ENCODE results near the gene SUSD1.
"Not testable (repeated sequence)": the region's sequence is repeated elsewhere in the genome, so short reads cannot be mapped to it uniquely, and the experiment has no call there.

Gene SUSD1

DNA sequence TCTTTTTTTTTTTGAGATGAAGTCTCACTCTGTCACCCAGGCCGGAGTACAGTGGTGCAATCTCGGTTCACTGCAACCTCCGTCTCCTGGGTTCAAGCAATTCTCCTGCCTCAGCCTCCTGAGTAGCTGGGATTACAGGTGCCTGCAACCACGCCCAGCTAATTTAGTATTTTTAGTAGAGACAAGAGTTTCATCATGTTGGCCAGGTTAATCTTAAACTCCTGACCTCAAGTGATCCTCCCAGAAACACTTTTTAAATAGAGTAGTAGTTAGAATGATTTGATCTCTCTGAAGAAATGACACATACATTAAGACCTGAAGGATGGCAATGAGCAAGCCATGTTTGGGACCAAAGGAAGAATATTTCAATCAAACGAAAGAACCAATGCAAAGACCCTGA, 46.7 kb downstream of the SUSD1 start:
- not testable (repeated sequence) for DNase-seq

DNA sequence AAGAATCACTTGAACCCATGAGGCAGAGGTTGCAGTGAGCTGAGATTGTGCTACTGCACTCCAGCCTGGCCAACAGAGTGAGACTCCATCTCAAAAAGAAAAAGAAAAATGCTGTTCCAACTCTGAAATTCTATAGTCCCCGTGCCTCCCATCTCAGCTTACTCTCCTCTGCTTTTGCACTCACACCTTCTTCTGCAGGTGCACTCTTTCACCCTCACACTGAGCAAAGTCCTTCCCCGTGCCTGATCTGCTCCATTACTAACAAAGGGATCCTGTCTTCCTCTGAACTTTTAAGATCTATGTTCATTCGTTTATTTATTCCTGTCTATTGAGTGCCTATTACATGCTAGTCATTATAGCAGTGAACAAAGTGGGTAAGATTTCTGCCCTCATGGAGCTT, 47.8 kb downstream of the SUSD1 start:
- no peak for DNase-seq

DNA sequence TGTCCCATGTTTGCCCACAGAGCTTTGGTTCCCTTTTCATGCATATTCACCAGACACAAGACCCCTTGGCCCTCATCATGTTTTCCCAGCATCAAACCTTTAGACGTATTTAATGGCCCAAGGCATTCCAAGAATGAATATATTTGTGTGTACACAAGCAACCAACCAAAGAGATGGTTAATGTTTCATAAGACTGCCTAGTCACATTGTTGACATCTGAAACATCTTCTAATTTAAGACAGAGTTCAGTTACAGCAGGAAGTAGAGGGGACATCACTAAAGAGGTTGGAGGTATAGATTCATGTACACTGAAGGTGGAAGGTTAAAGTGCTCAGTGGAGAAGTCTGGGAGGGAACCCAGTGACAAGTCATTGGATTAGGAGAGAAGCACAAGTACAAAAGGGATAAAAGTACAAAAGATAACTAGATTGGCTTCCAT, 49.1 kb downstream of the SUSD1 start:
- DNase-seq, result no peak

DNA sequence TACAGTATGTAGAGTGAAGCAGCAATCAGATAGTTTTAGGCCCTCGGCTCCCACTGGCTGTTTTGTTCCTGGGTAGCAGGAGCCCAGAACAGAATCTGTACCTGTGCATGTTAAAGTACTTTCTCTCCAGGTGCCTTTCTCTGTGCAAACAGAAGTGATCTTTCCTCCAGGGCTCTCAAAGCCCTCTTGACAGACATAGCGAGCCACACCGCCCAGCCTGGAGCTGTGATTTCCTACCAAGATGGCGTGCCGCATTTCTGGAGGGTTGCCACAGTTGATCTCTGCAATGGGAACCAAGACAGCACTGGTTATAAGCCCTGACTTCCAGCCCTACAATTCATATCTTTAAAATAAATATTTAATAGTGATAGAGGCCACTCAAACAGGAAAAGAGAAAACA, 50.9 kb downstream of the SUSD1 start:
- no peak for DNase-seq

DNA sequence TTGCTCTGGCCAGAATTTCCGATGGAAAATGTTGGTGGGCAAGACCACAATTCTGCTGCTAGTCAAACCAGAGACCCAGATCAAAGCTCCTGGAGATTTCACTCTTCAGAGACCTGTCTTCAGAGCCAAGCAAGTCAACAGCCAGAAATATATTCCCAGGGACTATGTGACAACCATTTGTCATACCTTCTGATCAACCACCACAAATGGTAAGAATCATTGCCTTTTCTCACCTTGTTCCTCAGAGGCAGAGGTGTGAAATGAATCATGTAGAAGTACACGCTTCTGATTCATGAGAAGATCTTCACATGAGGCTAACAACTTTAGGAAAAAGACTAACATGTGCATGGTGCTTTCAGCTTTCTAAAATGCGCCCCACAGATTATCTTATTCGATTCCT, 53.5 kb downstream of the SUSD1 start:
- DNase-seq, result no peak

DNA sequence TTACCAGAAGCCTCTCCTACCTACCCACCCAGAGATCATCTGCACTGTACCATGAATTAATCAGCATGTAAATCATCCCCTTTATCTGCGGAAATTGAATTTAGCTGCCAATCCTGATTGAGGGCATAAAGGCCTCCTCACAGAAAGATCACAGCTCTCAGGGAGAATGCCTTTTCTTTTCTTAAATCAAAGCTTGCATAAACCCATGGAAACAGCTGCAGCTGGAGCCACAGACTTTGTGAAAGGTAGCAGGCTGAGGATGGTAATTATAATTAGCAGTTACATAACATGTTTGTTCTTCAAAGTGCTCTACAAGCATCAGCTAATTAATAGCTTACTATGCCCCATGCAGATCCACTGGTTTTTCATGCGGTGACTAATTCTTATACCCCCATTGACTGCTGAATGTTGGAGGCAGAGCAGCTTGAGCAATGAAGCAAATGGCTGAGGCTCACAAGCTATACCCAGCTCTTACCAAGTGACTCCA, 54.6 kb downstream of the SUSD1 start:
- DNase-seq, result no peak

DNA sequence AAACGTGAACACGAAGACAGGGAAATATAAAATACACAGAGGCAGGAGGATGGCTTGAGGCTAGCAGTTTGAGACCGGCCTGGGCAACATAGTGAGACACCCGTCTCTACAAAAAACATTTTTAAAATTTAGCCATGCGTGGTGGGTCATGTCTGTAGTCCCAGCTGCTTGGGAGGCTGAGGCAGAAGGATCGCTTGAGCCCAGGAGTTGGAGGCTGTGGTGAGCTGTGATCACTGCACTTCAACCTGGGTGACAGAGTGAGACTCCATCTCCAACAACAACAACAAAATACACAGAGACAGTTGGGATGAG, 55.1 kb downstream of the SUSD1 start:
- no peak for DNase-seq

DNA sequence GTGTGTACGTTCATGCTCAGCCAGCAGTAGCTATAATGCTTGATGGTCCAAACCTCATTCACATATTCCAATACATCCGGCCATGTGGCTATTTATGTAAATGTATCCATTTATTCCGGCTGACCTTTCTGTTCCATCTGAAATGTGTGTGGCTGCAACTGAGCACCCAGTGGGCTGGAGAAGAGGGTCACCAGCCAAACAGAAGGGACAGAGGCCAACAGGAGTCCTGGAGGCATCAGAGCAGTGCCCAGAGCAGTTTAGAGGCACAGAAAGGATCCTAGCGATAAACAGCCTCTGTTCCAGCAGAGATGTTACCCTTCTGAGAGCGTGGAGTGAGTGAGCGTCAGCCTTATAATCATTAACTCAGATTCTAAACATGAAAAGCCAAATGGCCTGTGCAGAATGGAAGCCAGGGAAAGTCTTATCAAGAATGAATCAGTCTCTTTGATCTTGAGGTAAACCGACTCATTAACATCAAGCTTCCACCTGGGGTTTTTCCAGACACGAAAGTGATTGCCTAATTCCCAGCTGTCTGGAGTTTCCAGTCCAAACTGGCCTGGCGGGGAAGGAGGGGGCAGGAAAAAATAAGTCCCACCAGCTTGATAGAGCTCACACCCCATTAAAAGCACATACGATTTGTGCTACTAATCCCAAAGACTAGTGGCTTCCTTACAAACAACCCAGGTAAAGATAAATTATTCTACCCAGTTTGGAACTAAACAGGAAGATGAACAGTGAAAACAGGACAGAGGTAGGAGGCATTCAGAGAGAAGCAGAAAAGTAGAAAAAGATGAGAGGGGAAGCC, 55.7 kb downstream of the SUSD1 start:
- DNase-seq, result no peak

DNA sequence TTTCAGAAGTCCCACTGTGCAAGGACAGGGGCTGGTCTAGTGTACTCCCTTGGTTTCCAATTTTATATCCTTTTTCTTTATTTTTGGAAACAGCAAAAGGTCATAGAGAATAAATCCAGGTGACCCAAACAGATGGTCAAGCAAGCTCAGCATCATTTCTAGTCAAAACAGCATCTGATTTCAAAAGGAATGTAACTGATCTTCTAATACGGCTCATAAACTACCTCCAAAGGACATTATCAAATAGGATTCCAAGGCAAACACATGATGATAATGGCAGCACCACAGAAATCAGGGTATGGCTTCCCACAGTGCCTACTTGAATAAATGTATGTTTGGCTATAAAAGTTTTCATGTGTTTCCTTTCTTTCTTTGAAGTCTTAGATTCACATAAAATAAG, 57.1 kb downstream of the SUSD1 start:
- DNase-seq, result no peak

DNA sequence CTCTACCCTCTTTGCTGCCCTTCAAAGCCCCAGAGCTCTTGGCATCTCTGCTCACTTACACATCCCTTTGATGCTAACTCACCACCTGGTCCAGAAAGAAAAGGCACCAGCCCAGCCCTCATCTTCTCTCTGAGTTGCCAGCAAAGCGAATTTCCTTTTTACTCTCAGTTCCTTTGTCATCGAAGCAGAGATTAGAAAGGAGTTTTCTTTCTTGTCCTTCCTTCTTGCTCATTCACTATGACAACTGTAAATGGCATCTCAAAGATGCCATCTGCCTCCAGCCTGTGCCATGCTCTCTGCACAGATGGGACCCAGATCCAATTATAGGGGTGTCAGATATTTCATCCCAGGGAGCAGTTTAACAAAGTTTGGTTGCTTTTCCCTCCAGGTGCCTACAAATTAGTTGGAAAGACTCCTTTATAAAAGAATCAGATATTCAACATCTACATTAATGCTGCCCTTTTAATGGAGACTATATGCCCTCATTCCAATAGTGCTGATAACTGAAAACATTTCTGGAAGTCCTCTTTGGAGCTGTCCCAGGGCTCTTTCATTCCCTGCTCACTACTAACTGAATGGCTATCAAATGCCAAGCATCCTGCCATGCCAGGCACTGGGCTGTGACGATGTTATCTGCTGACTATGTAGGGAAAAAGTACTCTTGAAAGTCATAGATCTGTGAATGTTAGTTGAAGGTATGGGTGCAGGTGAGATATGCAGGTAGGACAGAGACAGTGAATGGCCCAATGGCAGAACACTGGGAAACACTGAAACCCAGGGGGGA, 58.9 kb downstream of the SUSD1 start:
- no peak for DNase-seq

DNA sequence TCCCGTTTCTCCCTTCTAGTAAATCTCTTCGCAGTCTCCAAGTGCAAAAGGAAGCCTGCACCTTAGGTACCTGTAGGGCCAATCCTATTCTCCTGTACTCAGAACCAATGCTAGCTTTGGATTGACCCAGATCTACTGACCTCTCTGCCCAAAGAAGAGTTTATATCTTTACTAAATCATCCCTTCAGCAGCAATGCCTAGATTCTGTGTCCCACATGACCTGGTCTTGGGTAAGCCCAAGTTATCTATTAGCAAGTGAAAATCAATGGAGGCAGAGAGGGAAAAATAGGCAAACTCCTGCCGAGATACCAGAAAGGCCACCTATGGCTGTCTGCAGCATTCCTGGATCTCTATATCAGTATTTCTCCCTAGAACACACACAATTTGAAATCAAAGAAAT, 60.0 kb downstream of the SUSD1 start:
- no peak for DNase-seq

DNA sequence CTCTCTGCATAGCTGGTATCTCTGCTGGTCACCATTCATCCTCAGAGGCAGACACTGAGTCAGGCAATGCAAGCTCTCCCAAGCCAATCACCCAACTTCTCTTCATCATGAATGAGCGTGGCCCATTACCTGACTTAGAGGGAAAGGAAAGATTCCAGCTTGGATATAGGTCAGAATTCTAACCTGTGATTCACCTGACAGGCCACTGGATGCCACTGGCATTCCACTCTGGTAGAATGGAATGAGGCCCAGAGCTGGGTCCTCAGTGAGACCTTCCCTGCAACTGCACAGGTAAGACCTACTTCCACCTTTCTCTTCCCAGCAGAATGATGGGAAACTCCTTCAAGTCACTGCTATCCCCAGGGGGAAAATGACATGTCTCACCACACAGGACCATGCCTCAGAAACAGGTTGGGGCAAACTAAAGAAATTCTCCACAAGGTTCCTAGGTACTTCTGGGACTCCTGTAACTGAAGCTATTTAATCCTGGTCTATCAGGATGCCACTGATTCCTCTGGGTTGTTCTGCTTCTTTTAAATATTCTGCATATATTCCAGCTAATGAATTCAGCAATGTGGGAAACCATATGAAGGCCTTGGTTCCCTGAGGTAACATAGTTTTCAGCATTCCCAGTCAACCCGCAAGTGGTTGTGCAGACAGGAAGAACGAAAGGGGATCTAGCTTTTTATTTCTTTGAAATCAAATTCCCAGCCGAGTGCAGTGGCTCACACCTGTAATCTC, 62.0 kb downstream of the SUSD1 start:
- no peak for DNase-seq

DNA sequence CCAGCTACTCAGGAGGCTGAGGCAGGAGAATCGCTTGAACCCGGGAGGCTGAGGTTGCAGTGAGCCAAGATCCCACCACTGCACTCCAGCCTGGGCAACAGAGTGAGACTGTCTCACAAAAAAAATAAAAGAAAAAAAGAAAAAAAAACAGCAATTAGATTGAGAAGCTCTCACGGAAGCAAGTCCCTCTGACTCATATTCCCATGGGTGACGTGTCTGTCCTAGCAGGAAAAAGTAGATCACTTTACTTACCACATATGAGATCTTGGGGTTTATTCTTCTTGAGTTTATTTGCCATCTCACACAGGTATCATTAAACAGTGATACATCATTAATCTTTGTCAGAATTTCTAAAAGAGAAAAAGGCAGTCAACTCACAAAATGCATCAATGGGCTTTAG, 62.6 kb downstream of the SUSD1 start:
- peak; percentile 48 for DNase-seq

DNA sequence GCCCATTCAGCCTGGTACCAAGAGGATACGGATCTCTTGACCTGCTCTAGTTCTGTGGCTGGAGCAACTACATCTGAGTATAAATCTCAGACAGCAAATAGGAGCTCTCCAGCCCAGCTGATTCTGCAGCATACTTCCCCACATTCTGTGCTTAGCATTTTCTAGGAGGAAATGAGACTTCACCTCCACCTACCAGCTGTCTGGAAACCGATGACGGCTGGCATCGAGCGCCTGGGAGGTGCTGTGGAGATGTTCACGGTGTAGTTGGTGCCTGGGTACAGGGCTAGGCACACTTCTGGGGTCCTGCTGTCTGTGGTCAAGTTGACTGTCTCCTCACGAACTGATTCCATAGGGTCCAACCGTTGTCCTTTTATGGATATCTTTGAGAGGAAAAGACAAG, 63.6 kb downstream of the SUSD1 start:
- no peak for DNase-seq

DNA sequence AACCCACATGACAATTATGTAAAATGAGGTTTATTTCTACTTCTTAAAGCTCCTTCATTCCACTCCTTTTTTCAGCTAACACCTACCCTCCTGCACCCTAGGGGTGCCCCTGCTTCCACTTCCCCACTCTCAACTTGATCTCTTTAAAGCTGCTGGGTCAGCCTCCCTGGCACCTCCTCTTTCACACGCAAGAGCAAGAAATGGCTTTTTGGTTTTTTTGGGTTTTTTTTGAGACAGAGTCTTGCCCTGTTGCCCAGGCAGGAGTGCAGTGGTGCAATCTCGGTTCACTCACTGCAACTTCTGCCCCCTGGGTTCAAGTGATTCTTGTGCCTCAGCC, 64.4 kb downstream of the SUSD1 start:
- no peak for DNase-seq

DNA sequence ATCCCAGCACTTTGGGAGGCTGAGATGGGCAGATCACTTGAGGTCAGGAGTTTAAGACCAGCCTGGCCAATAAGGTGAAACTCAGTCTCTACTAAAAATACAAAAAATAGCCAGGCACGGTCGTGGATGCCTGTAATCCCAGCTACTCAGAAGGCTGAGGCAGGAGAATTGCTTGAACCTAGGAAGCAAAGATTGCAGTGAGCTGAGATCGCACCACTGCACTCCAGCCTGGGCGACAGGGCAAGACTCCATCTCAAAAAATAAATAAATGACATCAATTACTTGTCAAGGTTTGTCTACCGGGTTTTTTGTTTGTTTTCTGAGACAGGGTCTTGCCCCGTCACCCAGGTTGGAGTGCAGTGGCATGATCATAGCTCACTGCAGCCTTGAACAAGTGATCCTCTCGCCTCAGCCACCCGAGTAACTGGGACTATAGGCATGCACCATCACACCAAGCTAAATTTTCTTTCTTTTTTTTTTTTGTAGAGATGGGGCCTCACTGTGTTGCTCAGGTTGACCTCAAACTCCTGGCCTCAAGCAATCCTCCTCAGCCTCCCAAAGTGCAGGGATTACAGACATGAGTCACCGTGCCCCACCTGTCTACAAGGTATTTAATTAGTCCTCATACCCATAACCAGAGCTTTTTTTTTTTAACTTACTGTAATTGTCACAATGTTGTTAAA, 64.9 kb downstream of the SUSD1 start:
- no peak for DNase-seq

DNA sequence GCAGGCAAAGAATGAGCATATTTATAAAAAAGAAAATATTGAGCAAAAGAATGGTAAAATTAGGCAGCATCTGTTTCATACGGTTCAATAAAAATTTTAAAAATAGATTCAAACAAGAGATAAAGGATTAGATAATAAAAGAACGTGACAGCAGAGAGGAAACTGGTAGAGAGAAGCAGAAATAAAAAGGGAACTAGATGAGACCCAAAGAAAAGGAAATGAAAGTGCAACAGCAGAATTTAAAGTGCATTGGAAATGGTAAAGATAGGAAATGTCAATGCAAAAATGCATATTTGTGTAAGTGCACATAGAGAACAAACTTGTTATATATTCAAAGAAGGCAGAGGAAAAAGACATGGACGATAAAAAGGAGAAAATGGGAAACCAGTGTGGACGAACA, 70.2 kb downstream of the SUSD1 start:
- DNase-seq, result no peak

DNA sequence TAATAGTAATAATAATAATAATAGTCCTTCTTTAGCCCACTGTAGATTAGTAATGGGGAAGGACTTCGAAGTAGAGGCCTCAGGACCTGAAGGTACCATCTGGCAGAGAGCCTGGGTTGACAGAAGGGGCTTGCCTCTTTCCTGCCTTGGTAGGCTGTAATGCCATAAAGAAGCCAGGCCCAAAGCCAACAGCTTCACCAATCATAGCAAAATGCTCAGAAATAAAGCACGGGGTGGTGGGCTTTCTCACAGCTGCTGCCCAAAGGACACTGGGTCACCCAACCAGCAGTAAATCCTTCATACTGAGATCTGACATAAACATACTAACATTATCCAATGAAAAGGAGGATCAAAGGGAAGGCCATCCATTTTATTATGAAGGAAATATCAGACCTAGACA, 70.7 kb downstream of the SUSD1 start:
- DNase-seq, result no peak

DNA sequence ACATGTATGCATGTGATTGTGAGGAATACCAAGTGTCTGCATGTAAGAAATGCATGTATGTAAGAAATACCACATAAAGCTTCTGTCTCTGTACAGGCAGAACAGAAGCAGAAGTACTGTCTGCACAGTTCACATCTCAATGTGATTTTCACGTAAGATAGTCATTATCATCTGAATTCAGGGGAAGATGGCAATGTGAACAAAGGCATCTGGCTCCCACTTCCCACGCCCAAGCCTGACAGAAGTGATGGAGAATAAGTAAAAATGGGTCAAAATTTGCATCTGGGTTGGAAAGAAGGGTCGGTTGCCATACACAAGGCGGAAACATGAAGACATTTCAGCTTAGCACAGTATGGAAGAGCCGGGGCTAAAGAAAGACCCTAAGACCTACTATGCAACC, 71.7 kb downstream of the SUSD1 start:
- DNase-seq, result no peak

DNA sequence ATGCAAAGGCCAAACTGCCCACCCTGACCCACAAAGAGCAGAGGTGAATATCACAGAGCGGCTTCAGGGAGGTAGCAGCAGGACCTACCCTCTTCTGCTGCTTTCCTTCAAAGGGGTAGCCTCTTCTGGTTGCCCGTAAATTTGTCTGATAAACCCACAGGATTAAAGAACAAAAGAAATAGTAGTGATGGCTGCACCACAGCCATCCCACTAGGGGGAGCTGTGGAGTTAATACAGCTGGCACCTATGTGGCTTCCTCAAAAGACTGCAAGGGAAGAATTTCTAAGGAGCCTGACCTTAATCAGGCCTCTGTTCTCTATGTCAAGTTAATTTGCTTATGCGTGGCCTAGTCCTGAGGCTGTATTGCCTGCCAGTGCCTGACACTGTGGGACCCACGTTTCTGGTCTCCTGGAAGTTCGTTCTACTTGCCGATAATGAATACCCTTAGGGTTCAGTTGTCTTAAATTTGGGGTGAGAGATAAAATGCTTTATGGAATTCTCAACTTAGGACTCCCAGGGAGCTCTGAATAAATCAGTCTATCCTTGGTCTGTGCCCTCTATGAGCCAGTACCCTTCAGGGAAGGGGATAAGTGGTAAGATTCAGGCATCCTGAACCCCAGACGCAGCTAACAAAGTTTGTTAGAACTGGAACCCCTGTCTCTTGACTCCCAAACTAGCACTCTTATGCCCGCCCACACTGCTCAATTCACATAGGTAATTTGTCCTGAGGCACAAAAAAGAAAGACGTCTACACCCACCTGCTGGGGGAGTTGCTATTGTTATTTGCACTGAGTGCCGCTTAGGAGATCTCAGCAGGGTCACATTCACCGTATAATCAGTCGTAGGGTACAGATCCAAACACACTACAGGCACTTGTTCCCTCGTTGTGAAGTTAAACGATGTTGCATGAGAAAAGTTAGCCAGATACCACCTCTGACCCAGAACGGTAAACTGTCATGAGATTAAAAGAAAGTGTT, 77.1 kb downstream of the SUSD1 start:
- no peak for DNase-seq

DNA sequence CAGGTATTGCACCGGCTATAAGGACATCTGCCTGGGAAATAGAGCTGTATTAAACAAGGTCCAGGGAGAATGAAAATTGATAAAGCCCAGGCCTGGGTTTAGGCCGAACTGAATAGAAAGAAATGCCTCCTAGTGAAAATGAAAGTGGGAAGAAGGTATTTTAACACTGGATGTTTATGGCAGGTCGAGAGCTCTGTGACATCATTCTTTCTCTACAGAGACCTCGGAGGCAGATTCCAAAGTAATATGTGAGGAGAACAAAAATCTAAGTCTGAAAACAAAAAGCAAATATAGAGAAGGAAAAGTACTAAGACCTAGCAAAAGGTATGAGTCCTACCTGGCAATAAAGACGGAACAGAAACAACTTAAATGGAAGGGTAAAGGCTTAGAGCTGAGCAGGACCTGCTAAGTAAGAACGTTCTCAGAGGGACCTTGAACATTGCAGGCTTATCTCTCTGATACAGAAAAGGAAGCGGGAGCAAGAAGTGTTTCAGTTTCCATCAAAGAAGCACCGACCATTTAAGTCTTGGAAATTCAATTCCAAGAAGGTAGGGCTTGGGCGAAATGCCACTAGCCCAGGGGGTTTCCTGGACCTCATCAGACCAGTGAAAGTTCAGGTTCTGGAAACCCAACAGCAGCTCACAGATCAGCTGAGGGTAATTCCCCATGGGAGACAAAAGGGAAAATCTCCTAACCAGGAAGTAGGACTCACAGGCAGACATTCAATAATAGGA, 80.0 kb downstream of the SUSD1 start:
- no peak for DNase-seq

All from T1000 (cell line).